K562 (cell line): ENCODE results near the gene LRRC74B. TPM values are rescaled to one million over a fixed set of nuclear protein-coding genes. Genes with fewer than 3 reads are reported as not detected.

Source experiments
- CTCF ChIP-seq, 3 experiments: IDR thresholded peaks in 2 of 3; conservative IDR thresholded peaks in 1 of 3; 2 replicates each; pipeline ENCODE4 v1.5.1; 2011 to 2012; ENCODE audit warnings: low read length in 3 of 3, mild to moderate bottlenecking in 3 of 3, control low read depth in 2 of 3, improper control_type of control experiment in 1 of 3, inconsistent platforms in 1 of 3, low read depth in 1 of 3, mixed read lengths in 1 of 3, moderate library complexity in 1 of 3; ENCODE audit not compliant: insufficient read depth in 2 of 3
- E4F1 ChIP-seq: fragments of 250-450 bp; sonication (Bioruptor Pico); IDR thresholded peaks from 2 replicates; pipeline ENCODE4 v1.5.0; 2021; ENCODE audit warnings: mild to moderate bottlenecking, borderline replicate concordance
- HCFC1 ChIP-seq: IDR thresholded peaks from 2 replicates; pipeline ENCODE4 v1.6.1; 2012; ENCODE audit warnings: low read depth, low read length, improper control_type of control experiment
- HMGXB4 ChIP-seq: sonication (generic); formaldehyde crosslinking; IDR thresholded peaks from 2 replicates; pipeline ENCODE4 v1.8.1; 2023; ENCODE audit warnings: mild to moderate bottlenecking, missing genetic modification reagents
- MED1 ChIP-seq: sonication (generic); formaldehyde crosslinking; IDR thresholded peaks from 2 replicates; pipeline ENCODE4 v1.8.1; 2023; ENCODE audit warnings: missing genetic modification reagents, borderline replicate concordance
- ZBTB5 ChIP-seq: fragments of 450-650 bp; IDR thresholded peaks from 2 replicates; pipeline ENCODE4 v1.6.1; 2017; ENCODE audit warnings: antibody characterized with exemption
- ZSCAN29 ChIP-seq: fragments of 450-650 bp; IDR thresholded peaks from 2 replicates; pipeline ENCODE4 v1.6.1; 2017
- polyA plus RNA-seq, 8 experiments: library from polyadenylated mRNA; depleted of rRNA in 4 of 8; stranded (reverse) in 5 of 8; unstranded in 3 of 8; fragments of >200 nt; fragmentation: Nextera tagmentation in 2 of 8; fragmentation: Illumina TruSeq in 1 of 8; extraction: Ambion mirVana in 2 of 8; extraction: Trizol in 1 of 8; gene quantifications; 2 replicates each; pipeline versions ENCODE4 v1.2.1 to v1.2.3, GENCODE V29; 2011 to 2014; ENCODE audit warnings: inconsistent platforms in 1 of 8, missing spikeins in 1 of 8
- total RNA-seq, 7 experiments: library from RNA; depleted of rRNA in 6 of 7; stranded (reverse); fragments of >200 nt in 6 of 7; fragmentation: Illumina TruSeq in 2 of 7; extraction: Trizol in 2 of 7; gene quantifications; 2 replicates each; pipeline versions ENCODE4 v1.2.1 to v1.2.3, GENCODE V29; 2011 to 2021; ENCODE audit warnings: low replicate concordance in 1 of 7

The LRRC74B gene
- total and polyA plus RNA-seq, 9 of the 15 experiments (the other 6 are each of a cell fraction or from before 2014, with no cell fraction given) = not detected

GRCh38 chr22:21052715-21053459, 7.1 kb downstream of the LRRC74B start (continued):
- TF ChIP-seq ZBTB5 (no peak), E4F1 (CRISPR knock-in tag) (peak; percentile 26; the same call in 1 of the 2 replicates), HMGXB4 (CRISPR knock-in tag) (no peak), ZSCAN29 (peak; percentile 43; the same call in 1 of the 2 replicates), HCFC1 (0 out of 2 replicates have a peak, but pooled peaks have one; percentile 15), CTCF (IDR thresholded peaks at IDR 0.05 in 2 of 3, conservative IDR thresholded peaks at IDR 0.05 in 1 of 3; ENCODE audit: insufficient read depth in 2 of 3, low read depth in 1 of 3, low read length in 3 of 3) (0 out of 6 replicates have a peak, but pooled peaks of 1 of the 3 experiments have one; percentile 11), MED1 (CRISPR knock-in tag) (peak; percentile 86; the same call in 1 of the 2 replicates)
- TF ChIP-seq, all 486 proteins: peak for 24
